Islet of Langerhans (tissue), 1 donor: ENCODE results near the gene TPPP3.

Experiments
- FAIRE-seq: peaks from one replicate; lab custom pipeline; 2011; peaks lifted over from hg19 to GRCh38; lab: Jason Lieb, UNC

The TPPP3 gene

GRCh38 chr16:67393111-67393787, at the start of gene TPPP3:
TSS of gene TPPP3 (minus strand) at chr16:67393498. CDS start at chr16:67391111, 2,387 bp downstream.
- no peak for FAIRE-seq

GRCh38 chr16:67442581-67443255, 49.4 kb upstream of the TPPP3 start:
- no peak for FAIRE-seq

GRCh38 chr16:67441907-67442306, 48.6 kb upstream of the TPPP3 start:
- no peak for FAIRE-seq

GRCh38 chr16:67441271-67441753, 48.0 kb upstream of the TPPP3 start:
- no peak for FAIRE-seq

GRCh38 chr16:67438824-67439393, 45.6 kb upstream of the TPPP3 start:
- no peak for FAIRE-seq

- no peak for FAIRE-seq
Measured at GRCh38 chr16:67438098-67438791, 44.9 kb upstream of the TPPP3 start.

GRCh38 chr16:67437513-67437912, 44.2 kb upstream of the TPPP3 start:
- no peak for FAIRE-seq

GRCh38 chr16:67436640-67437193, 43.4 kb upstream of the TPPP3 start:
- no peak for FAIRE-seq

- FAIRE-seq: no peak
Measured at GRCh38 chr16:67435758-67436164, 42.5 kb upstream of the TPPP3 start.

- no peak for FAIRE-seq
Measured at GRCh38 chr16:67433131-67433719, 39.9 kb upstream of the TPPP3 start.

GRCh38 chr16:67432506-67432890, 39.2 kb upstream of the TPPP3 start:
- FAIRE-seq: no peak

GRCh38 chr16:67431775-67432505, 38.6 kb upstream of the TPPP3 start:
- FAIRE-seq: no peak

GRCh38 chr16:67430977-67431774, 37.9 kb upstream of the TPPP3 start, which contains the start of gene HSD11B2:
TSS of gene HSD11B2 (plus strand) at chr16:67431121. CDS start at chr16:67431249, 128 bp downstream.
- FAIRE-seq: no peak

- no peak for FAIRE-seq
Measured at GRCh38 chr16:67430504-67430976, 37.2 kb upstream of the TPPP3 start.

GRCh38 chr16:67429799-67430503, 36.7 kb upstream of the TPPP3 start:
- no peak for FAIRE-seq

- no peak for FAIRE-seq
Measured at GRCh38 chr16:67429053-67429798, 35.9 kb upstream of the TPPP3 start.

GRCh38 chr16:67428146-67428731, 34.9 kb upstream of the TPPP3 start:
- FAIRE-seq: no peak

GRCh38 chr16:67426950-67427349, 33.7 kb upstream of the TPPP3 start:
- no peak for FAIRE-seq

GRCh38 chr16:67426022-67426421, 32.7 kb upstream of the TPPP3 start:
- FAIRE-seq: no peak
